Measurements from ENCODE around the gene GLIS2.
"Not testable (repeated sequence)": the region's sequence is repeated elsewhere in the genome, so short reads cannot be mapped to it uniquely, and the experiment has no call there.

GLIS2 gene

DNA sequence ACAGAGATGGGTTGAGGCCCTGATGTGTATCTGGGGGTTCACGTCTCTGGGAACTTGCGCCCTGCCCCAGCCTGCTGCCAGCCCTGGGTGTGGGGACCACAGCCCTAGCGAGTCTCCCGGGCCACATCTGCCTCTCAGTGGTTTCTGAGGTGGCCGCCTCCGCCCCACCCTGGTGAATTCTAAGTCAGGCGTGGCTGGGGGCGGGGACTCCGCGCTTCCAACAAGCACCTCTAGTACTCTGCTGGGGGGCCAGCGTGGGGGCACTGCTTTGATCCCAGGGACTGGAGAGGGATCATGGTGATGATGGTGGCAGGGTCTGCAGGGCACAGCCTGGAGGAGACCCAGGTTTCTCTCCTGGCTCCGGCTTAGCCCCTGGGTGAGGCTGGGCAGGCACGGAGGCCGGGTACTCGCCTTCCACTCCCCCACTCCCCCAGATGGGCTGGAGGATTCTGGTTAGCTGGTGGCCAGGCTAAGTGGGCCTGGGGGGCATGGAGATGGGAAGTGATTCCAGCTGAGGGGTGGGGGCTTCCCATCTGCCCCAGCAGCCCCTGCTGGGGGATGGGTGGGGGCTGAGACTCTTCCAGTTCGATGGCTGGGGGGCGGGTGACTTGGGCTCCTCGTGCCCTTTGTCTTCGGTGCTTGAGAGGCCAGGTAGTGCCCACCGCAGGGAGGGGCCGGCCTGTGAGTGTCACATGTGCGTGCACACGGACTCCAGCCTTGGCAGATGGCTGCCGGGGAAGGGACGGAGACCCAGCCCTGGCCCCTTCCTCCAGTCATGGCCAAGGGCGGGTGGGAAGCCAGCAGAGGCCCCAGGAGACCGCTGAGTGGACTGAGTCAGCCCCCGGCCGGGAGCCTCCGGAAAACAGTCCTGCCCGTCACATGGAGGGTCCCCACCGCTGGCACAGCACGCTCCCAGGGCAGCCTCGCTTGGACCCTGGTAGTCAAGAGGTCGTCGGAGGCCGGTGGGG is 3.9 kb downstream of the GLIS2 start:
- DNase-seq (ENCODE audit: low read depth in 2 of 2) = peak; percentile 29 to 40

DNA sequence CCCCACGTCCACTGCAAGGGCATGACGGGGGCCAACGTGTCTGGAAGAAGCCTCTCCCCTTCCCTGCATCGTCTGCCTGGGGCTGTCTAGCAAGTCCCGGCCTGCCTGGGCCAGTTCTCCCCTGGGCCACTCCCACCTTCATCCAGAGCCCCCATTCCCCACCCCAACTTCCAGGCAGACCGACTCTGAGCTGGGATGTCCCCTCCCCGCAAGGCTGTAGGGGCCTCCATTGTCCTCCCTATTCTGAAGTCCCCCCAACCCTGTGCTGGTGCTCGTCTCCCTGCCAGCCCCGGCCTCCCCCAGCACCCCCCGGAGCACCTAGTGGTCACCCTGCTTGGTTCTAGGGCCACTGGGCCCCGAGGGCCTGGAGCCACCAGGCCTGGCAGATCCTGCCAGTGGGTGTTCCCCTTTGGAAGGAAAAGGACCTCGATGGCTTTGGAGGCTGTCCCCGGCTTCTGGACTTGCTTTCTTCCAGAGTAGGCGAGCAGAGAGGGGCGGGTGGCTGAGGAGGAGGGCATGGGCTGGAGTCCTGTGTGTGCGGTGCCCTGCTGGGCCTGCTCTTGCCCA is 4.8 kb downstream of the GLIS2 start:
- DNase-seq (ENCODE audit: low read depth in 2 of 2) = no peak

DNA sequence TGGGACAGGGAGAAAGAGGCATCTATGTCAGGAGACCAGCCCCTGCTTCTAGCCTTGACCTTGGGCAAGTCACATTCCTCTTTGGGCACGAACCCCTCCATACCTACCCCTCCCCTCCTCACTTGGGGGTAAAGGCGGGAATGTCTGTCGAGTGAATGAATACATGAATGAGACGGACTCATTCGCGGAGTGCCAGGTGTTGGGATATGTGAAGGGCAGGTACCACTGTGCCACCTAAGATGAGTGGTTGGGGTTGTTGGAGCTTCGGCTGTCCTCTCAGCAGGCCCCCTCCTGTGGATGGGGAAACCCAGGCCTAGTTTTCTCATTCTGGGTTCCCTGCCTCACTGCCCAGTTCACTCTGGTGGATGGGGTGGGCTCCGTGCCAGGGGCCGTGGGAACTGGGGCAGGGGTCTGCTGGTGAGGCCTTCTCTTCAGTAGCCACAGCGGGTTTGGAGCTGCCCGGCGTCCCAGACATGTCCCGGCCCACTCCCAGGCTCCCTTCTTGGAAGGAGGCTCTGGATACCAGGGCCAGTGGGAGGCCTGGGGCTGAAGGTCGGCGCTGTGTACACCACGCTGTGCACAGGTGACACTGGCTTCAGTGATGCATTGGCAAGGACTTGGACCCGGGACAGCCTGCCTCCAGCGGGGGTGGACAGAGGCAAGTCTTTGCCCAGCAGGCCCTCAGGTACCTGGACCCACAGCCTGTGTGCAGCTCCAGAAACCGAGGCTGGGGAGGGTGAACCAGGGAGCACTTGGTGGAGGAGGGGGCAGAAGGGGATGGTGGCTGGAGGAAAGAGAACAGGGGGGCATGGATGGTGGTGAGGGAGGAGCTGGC is 5.6 kb downstream of the GLIS2 start:
- DNase-seq (ENCODE audit: low read depth in 2 of 2) = no peak

DNA sequence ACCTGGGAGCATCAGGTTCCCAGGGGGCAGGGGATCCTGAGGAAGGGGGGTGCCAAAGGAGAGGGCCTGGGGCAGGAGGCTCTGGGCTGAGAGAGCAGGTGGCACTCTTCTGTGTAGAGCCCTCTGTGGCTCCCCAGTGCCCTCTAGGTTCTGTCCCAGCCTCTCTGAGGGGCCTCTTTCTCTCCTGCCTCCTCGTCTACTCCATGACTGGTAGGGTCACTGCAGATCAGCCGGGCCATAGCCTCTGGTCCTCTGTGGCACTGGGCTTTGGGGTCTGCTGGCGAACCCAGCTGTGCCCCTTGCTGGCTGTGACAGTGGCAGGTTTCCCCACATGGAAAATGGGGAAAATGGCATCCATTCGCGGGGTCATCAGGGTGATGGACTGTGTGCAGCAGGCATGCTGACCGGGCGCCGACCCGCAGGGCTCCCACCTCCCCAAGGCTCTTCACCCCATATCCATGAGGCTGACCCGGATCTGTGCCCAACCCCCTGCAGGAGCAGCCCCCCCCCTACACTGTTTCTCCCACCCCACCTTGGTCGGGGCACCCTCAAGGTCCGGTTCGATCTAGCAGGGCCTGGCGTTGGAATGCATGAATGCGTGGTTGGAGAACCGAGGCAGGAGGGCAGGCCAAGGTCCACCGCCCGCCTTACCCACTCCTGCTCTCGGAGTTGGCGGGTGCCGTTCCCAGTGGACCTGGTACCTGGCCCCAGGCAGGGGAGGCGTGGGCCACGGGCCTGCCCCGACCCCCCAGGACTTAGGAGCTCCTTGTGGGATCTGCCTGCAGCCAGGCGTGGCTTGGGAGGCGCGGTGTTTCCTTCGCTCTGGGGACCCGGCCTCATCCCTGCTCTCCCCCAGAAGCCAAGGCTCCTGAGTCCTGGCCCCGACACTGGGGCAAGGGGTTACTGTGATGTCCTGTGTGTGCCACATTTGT is 6.5 kb downstream of the GLIS2 start:
- no peak for DNase-seq (ENCODE audit: low read depth in 2 of 2)

DNA sequence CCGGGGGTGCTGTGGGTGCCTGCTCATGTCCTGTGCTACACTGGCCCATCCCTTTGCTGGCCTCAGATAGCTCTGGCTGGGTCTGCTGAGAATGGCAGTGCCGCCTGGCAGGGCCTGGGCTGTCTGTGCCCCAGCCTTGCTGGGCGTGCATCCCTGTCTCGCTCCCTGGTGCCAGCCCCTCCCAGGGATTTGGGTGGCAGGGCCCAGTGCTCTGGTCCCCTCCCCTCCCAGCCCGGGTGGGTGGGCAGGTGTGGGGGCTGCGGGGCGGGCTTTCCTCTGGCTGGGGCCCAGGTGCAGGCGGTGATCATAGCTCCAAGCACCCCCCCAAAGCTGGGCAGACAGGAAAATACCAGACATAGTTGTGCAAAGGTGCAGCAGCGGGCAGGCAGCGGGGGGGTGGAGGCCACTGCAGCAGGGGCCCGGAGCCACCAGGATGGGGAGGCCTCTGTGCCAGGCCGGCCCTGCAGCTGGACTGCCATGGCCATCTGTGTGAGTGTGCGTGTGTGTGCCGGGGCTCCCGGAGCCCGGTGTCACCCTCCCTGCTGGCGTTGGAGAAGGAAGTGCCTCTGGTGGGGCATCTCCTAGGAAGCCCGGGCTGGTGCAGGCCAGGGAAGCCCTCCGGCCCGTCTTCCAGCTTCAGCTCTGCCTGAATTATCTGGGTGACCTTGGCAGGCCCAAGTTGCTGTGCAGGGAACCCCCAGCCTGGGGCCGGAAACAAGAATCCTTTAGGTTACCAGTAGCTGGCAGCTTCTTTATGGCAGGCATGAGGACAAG is 7.4 kb downstream of the GLIS2 start:
- no peak for DNase-seq (ENCODE audit: low read depth in 2 of 2)

DNA sequence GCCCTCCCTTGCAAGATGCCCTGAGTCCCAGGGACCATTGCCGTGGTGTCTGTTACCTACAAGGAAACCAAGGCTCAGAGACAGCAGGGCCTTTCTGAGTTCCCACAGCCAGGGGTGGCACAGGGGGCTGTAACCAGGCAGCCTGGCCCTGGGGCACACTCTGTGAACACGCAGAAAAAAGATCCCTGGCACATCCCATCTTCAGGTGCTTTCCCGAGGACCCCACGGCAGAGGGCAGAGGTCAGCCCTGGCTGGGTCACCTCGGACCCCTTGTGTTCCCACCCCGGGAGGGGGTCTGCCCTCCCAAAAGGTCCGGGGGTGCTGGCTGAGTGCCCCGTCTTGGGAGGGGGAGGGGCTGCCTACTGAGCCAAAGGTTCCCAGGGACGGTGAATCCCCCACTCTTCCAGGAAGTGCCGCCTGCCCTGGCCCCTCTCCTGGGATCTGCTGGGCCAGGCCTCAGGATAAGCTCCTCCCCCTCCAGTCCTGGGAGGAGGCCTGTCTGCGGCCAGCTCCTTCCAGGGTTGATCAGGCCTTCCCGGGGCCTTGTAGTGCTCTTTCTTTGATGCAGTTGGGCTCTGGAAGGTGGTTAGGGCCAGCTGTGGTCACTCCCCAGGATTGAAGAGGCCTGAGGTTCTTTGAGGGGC is 8.1 kb downstream of the GLIS2 start:
- DNase-seq (ENCODE audit: low read depth in 2 of 2) = no peak

DNA sequence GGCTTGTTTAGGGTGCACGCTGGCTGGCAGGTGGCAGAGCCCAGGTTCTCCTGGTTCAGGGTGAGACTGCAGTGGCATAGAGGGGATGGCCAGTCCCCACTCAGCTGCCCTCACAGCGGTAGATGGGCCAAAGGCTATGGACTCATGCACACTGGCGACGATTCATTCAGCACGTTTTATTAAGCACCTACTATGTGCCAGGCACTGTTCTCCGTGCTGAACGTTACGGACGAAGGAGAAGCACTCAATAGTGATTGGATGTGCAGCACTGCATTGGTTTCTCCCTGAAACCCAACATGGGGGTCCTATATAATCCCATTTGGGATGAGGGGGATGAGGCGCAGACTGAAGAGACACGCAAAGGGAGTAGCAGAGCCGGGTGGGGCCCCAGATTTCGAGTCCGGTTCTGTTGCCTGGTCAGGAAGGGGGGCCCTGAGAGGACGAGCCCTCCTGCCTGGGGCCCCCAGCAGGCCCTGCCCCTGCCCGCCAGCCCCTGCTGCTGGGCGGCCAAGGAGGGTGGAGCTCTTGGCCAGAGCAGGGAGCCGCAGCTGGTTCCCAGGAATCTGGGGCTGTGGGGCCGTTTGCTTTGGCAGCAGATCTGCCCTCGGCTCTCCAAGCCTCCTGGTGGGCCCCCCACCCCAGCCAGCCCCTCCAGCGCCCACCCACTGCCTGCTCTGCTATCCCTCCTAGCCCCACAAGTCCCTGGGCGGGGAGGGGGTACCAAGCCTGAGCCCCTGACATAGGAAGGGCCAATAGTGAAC is 8.8 kb downstream of the GLIS2 start:
- no peak for DNase-seq (ENCODE audit: low read depth in 2 of 2)

DNA sequence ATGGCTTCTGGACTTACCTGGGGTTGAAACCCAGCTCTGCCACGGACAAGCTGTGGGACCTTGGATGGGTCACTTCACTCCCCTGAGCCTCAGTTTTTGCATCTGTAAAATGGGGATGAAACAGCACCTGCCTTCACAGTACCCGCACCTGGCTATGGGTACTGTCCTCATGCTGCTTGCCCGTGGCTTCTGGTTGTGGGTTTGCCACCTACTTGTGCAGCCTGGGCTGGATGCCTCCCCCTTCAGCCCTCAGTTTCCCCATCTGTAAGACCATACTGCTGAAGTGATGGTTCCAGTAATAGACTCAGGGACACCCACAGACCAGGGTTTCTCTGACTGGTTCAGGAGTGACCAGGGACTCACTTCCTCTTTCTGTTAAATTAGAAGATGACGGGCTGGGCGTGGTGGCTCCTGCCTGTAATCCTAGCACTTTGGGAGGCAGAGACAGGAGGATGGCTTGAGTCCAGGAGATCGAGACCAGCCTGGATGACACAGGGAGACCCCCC is 9.4 kb downstream of the GLIS2 start:
- DNase-seq (ENCODE audit: low read depth in 2 of 2) = no peak

DNA sequence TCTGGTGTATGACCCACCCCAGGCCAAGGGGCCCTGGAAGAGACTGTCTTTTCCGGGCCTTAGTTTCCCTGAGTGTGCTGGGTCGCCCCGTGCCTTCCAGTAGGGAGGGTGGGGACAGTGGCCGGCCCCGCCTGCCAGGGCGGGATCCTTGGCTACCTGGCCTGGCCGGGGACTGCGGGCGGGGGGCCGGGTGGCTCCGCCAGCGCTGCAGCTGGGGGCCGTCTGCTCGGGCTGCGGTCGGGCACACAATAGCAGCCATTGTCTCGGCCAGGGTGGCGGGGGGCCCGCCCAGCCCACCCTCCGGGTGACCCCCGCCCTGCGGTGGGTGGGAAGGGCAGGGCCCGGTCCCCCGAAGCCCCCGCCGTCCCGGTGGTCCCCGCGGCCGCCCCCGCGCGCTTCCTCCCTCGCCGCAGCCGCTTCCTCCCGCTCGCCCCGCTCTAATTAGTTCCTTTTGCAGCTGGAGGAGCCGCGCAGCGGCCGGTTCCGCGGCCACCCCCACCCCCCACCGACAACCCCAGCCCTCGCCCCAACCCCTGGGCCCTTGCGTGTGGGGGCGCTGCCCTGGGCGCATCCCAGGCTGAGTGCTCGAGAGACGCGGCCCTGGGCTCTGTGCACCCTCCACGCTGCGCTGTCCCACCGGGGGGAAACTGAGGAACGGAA is 11.6 kb downstream of the GLIS2 start:
- DNase-seq (ENCODE audit: low read depth in 2 of 2) = no peak

DNA sequence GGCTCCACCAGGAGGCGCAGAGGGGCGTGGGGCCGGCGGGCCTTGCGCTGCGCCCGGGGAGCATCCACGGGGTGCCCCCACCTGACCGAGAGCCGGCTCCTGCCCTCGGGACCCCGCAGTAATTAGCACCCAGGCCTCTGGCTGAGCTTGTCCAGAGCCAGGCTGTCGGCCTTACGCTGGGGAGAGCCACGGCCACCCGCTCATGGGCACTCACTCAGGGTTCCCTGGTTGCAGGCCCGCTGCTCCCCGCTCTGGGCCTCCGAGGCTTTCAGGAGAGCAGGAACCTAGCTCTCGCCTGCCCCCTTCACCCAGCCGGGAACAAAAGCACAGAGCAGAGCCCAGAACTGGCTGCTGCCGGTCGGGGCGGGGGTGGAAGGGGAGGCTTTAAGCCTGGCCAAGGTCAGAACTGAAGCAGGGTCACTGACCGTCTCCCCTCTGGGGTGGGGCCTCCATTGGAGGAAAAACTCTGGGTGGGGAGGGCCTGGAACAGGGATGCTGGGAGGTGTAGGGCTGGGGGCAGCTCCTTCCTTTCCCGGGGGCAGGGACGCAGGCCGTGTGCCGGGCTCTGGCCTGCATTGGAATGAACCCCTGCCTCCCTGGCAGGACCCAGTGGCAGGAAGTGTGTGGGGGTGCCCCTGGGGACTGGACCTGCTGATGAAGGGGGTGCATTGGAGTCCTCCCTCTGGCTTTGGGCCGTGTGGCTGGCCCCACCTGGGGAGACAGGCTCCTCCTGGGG is 12.3 kb downstream of the GLIS2 start:
- DNase-seq (ENCODE audit: low read depth in 2 of 2) = peak in 1 of 2 donors; percentile 21

DNA sequence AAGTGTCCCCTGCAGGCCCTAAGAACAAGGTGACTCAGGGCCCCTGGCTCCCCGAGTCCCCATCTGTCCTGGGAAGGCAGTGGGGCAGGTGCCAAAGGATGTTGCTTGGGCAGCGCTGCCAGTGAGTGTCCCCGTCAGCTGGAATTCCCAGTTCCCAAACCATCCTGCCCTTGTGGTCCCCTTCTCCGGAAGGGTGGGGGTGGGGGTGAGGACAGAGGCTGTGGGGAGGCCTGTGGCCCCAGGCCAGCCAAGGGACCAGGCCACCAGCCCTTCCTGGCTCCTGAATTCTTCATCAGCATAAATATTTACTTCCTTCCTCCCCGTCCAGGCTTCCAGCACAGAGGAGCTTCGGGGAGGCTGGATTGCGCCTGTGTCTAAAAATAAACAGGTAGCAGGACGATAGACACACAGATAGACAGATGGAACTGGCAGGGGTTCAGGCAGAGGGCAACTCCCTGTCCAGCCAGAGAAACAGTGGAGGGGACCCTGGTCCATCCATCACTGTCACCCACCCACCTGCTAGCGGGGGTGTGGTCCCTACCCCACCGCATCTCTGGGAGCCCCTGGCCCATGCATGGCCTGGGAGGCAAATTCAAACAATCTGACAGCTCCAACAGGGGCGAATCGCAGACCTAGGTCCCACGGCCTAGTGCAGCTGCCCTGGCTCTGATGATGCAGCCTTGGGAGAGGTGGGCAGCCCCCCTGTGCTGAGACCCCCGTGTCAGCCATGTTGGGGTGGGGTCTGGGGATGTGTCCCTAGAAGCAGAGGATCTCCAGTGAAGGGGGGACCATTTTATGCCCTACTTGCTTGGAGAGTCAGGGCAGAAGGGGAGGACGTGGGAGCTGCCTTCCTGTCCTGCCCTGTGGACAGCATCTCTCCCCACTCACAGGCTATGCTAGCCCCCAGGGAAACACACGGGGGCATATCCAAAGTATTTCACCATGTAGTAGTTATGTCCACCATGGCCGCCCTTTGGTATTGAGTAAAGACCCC is 13.2 kb downstream of the GLIS2 start:
- DNase-seq (ENCODE audit: low read depth in 2 of 2) = no peak

DNA sequence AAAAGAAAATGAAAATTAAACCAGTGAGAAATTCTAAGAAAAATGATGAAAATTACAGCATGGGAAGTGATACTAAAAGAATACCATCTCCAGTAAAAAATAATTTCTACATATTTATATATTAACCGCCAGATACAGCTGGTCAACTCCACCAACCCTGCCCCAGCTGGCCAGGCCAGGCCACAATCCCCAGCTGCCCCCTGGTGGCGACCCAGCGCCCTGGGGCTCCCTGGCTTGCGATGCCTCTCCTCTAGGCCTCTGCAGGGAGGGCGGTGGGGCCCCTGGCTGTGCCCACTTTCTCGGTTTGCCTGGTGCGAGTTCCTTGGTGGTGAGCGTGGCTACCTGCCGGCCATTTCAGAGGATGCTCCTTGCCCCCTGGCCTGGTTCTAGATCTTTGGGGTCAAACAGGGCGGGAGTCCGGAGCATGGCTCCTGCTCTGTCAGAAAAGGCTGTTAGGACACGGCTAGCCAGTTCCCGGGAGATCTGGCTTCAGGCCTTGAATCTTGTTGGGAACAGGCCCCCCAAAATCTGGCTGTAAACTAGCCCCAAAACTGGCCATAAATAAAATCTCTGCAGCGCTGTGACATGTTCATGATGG is 14.5 kb downstream of the GLIS2 start:
- peak; percentile 26 to 37 for DNase-seq (ENCODE audit: low read depth in 2 of 2)

DNA sequence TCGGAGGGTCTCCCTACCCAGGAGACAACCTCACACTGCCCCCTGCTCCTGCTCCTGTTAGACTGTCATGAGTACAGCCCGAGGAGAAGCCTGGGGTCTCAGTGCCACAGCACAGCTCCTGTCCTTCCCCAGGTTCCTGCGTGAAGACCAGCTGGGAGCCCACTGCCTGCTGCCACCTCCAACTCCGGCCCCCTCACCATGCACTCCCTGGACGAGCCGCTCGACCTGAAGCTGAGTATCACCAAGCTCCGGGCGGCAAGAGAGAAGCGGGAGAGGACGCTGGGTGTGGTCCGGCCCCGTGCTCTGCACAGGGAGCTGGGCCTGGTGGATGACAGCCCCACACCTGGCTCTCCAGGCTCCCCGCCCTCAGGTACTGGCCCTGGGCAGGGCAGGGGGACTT is 16.2 kb downstream of the GLIS2 start:
- DNase-seq (ENCODE audit: low read depth in 2 of 2) = no peak

DNA sequence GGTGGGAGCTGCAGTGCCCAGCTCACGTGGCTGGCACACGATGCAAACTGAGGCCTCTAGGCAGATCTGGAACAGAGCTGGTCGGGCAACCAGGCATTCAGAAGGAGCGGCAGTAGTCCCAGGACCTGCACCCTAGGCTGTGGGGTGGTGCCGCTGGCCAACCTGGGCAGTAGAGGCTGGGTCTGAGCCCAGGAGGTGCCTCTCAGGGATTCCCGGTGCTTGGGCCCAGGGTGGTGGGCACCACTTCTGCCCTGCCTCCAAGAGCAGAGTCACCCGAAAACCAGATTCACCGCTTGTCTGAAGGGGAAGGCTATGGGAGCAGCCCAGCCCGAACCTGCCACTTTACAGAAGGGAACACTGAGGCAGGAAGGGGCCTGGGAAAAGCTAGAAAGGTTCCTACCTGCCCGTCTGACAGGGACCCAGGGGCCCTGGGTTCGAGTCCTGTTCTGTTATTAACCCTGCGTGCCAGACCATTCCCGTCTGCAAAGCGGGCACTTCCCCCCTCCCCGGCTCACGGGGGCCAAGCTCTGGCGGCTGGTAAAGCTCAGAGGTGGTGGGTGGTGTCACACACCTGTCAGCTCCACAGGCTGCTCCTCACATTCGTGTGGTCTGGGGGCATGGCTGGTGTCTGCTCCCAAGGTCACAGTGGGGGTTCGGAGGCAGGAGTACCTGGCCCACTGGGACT is 16.9 kb downstream of the GLIS2 start:
- no peak for DNase-seq (ENCODE audit: low read depth in 2 of 2)

DNA sequence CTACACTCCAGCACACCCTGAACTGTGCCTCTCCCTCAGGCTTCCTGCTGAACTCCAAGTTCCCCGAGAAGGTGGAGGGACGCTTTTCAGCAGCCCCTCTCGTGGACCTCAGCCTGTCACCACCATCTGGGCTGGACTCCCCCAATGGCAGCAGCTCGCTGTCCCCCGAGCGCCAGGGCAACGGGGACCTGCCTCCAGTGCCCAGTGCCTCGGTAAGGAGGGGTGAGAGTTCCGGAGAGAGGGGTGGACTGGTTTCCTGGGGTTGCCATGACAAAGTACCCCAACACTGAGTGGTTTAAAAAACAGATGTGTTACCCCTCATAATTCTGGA is 17.4 kb downstream of the GLIS2 start:
- DNase-seq (ENCODE audit: low read depth in 2 of 2) = no peak

DNA sequence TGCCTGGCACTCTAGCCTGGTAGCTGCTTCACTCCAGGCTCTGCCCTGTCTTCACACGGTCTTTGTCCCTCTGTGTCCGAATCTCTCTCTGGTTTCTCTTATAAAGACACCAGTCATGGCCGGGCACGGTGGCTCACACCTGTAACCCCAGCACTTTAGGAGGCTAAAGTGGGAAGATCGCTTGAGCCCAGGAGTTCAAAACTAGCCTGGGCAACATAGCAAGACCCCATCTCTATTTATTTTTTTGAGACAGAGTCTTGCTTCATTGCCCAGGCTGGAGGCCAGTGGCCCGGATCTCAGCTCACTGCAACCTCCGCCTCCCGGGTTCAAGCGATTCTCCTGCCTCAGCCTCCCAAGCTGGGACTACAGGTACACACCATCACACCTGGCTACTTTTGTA is 17.8 kb downstream of the GLIS2 start:
- DNase-seq (ENCODE audit: low read depth in 2 of 2) = not testable (repeated sequence)

Data from stimulated activated CD8-positive, alpha-beta memory T cell treated with anti-CD3 and anti-CD28 coated beads, Interleukin-15, amount 100 ng/mL, for 4 hours (primary cell).